HG03039 (cell line): ENCODE measurements around the gene CFAP77.

Source experiments
- ATAC-seq: cut with Tn5 transposase; IDR thresholded peaks from one replicate; pipeline ENCODE4 v1.9.1; 2021; ENCODE audit warnings: mild to moderate bottlenecking, moderate library complexity; ENCODE audit not compliant: unreplicated experiment

CFAP77 gene

GRCh38 chr9:132487351-132487791, 77.4 kb downstream of the CFAP77 start:
- ATAC-seq, result no peak

GRCh38 chr9:132487980-132488535, 78.0 kb downstream of the CFAP77 start:
- ATAC-seq, result no peak

DNA sequence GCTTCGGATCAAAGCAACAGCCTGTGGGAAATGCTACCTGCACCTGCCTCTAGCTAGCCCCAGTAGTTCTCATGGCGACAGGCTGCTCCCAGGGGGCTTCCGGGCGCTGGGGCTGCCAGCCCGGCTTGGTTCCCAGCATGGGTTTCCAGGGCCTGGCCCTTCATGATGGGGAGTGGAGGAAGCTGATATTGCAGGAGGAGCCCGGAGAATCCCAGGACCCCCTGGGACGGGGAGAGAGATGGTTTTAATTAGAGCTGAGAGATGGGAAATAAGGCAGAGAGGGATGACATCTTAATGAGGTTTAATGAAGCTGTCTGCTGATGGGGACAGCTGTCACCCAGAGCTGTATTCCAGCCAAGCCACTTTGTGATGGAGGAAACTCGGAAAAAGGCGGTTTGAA, 78.6 kb downstream of the CFAP77 start:
- ATAC-seq, result no peak

- ATAC-seq, result no peak
Observed at GRCh38 chr9:132489536-132489935, 79.5 kb downstream of the CFAP77 start.

DNA sequence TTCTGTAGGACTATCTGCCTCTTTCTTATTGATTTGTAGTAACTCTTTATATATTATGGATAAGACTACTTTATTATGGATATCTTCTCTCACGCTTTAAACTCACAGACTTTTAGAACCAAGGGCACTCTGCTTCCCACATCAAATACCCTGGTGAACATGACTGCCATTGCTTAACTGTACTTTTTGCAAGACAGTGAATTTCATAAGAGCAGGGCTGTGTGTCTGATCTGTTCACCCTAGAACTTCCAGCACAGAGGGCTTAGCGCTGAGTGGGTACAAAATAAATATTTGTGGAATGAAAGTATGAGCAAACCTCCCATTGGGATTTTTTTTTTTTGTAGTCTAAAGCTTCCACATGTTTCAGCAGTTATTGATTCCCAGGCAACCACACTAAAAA, 84.8 kb downstream of the CFAP77 start:
- ATAC-seq, result no peak

- no peak for ATAC-seq
Observed at GRCh38 chr9:132497731-132498130, 87.7 kb downstream of the CFAP77 start.

GRCh38 chr9:132498531-132499210, 88.7 kb downstream of the CFAP77 start:
- no peak for ATAC-seq

GRCh38 chr9:132499251-132499650, 89.2 kb downstream of the CFAP77 start:
- no peak for ATAC-seq

DNA sequence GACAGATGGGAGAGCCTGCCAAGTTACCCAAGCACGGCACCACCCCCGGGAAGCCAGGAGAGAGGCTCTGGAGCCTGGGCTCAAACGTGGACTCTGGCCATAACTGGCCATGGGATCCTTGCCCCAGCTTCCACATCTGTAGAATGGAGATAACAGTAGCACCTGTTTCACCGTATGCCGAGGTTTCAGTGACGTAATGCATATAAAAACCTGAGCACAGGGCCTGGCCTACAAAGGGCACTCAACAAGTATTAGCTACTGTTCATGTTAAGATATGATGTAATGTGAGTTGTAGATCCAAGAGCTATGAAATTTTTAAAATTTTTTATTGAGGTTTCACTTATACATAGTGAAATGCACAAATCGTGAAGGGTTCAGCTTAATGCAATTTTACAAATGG, 90.2 kb downstream of the CFAP77 start:
- ATAC-seq, result no peak

DNA sequence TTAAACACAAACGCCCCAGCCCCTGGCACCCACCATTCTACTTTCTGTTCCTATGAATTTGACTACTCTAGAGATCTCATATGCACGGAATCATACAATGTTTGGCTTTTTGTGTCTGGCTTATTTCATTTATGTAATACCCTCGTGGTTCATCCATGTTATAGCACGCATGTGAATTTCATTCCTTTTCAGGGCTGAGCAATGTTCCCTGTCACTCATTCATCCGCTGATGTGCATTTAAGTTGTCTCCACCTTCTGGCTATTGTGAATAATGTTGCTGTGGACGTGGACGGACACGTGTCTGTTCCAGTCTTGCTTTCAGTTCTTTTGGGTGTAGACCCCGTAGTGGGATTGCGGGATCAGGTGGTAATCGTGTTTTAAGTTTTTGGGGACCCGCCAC, 92.5 kb downstream of the CFAP77 start:
- ATAC-seq, result no peak

- no peak for ATAC-seq
Observed at GRCh38 chr9:132503116-132503515, 93.1 kb downstream of the CFAP77 start.

GRCh38 chr9:132504488-132504887, 94.5 kb downstream of the CFAP77 start:
- ATAC-seq, result no peak

GRCh38 chr9:132505991-132506655, 96.1 kb downstream of the CFAP77 start:
- ATAC-seq, result no peak

DNA sequence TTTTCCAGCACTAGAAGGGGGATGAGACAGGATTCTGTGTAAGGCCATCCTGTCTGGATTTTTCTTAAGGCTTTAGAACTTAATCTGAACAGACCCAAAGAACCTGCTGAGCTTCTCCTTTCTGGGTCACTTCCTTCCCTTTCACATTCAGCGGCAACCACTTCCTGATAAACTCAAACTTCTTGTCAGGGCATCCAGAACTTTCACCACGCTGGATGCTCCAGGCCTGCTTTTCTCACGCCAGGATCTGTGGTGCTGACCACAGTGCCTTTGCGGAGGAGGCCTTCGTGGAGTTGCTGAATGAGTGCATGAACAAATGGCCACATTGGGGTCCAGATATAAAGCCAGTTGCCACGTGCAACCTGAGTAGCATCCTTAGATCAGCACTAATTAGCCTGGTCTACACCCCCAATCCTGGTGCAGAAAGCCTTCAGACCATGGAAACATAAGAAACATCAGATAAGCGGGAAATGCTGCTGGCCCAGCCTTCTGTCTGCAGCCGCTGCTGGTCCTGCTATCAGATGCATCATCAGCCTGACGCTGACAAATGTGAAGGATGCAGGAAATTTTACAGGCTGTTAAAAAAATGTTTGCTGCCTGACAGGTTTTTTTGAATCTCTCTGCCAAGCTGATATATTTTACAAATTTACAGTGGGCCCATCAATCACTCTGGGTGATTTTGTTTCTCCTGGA, 97.1 kb downstream of the CFAP77 start:
- no peak for ATAC-seq

- no peak for ATAC-seq
Observed at GRCh38 chr9:132507670-132508469, 97.9 kb downstream of the CFAP77 start.

GRCh38 chr9:132509928-132510874, 100.2 kb downstream of the CFAP77 start:
- ATAC-seq, result no peak

GRCh38 chr9:132511191-132511999, 101.4 kb downstream of the CFAP77 start:
- ATAC-seq, result no peak

DNA sequence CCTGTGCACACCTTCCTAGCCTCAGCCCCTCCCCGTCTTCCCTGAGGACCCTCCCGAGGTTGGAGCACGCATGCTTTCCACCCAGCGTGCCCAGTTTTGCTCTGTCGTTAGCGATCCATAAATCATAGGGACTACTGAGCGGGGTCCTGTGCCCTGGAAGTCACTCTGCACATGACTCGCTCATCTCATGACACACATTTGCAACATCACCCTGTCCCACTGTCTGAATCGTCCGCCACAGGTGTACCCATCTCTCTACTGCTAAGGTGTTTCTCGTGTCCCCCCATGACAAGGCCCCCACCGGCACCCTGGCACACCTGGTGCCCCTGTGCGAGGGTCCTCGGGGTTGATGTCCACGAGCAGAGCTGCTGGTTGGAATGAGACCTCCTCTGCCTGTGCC, 103.4 kb downstream of the CFAP77 start:
- no peak for ATAC-seq
